GM21390 (cell line): ENCODE results near the gene NECAB3.

Experiments used
- ATAC-seq: cut with Tn5 transposase; IDR thresholded peaks from one replicate; pipeline ENCODE4 v1.9.1; 2021; ENCODE audit not compliant: unreplicated experiment

The NECAB3 gene

GRCh38 chr20:33679758-33680485, 5.7 kb upstream of the NECAB3 start:
- ATAC-seq = no peak

- no peak for ATAC-seq
Measured at GRCh38 chr20:33677991-33678702, 3.9 kb upstream of the NECAB3 start.

- ATAC-seq = no peak
Measured at GRCh38 chr20:33676652-33677645, 2.7 kb upstream of the NECAB3 start.

GRCh38 chr20:33676121-33676520, 1.9 kb upstream of the NECAB3 start:
- ATAC-seq = no peak

GRCh38 chr20:33675136-33675959, 1.1 kb upstream of the NECAB3 start:
- ATAC-seq = no peak

GRCh38 chr20:33673410-33674293, 576 bp downstream of the NECAB3 start:
- peak; percentile 42 for ATAC-seq

- no peak for ATAC-seq
Measured at GRCh38 chr20:33673114-33673409, 1.2 kb downstream of the NECAB3 start.

- no peak for ATAC-seq
Measured at GRCh38 chr20:33672426-33673113, 1.7 kb downstream of the NECAB3 start.

- ATAC-seq = no peak
Measured at GRCh38 chr20:33671573-33672288, 2.5 kb downstream of the NECAB3 start.

GRCh38 chr20:33670715-33671499, 3.3 kb downstream of the NECAB3 start:
- no peak for ATAC-seq

GRCh38 chr20:33669873-33670640, 4.2 kb downstream of the NECAB3 start:
- no peak for ATAC-seq

- no peak for ATAC-seq
Measured at GRCh38 chr20:33669224-33669623, 5.0 kb downstream of the NECAB3 start.

GRCh38 chr20:33668466-33669155, 5.6 kb downstream of the NECAB3 start:
- ATAC-seq = no peak

GRCh38 chr20:33667676-33668465, 6.4 kb downstream of the NECAB3 start:
- ATAC-seq = no peak

GRCh38 chr20:33667245-33667675, 7.0 kb downstream of the NECAB3 start:
- ATAC-seq = peak; percentile 14
